ENCODE results near the gene PRL.

The PRL gene

GRCh38 chr6:22296936-22297335, at the start of gene PRL:
Gene PRL (minus strand): TSS chr6:22297036. CDS start chr6:22296982, 54 bp downstream.
- DNase-seq: no peak

- no peak for DNase-seq
These were observed 47.0 kb upstream of the PRL start for GRCh38 chr6:22343864-22344263.

DNA sequence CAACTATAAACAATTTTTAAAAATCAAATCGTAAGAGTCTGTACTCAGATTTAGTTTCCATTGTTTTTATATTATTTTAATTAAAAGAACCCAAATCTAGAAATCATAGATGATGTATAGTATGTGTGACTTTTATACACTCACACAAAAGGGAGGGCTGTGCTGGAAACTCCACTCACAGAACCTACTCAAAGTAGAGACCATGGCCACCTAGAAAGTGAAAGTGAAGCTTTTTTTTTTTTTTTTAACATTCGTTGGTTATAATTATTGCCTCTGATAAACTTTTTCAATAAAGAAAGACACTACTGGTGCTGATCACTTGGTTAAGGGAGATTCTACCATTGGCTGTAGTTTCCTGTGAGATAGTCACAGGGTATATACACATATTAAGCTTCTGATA, 37.9 kb upstream of the PRL start:
- DNase-seq: no peak

- DNase-seq: no peak
These were observed 37.0 kb upstream of the PRL start for GRCh38 chr6:22333802-22334201.

DNA sequence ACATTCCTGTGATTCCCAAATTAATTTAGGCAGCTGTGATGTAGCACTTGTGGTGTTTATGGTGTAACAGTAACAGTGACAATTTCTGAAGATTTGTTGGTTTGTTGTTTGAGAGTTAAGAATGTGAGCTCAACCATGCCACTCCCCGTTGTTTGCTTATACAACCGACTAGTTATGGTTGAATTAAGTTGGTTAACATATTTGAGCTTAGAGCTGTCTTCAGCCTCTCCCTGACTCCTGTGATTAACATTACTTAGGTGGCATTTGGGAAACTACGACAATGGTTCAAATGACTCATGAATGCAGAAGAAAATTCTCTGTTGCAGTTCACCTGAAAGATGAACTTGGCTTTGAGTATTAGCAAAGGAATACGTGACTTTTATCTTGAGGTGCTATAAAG, 35.9 kb upstream of the PRL start:
- no peak for DNase-seq

- no peak for DNase-seq
These were observed 35.4 kb upstream of the PRL start for GRCh38 chr6:22332216-22332615.

- no peak for DNase-seq
These were observed 34.1 kb upstream of the PRL start for GRCh38 chr6:22330941-22331340.

GRCh38 chr6:22328474-22328873, 31.6 kb upstream of the PRL start:
- no peak for DNase-seq

GRCh38 chr6:22327881-22328280, 31.0 kb upstream of the PRL start:
- DNase-seq: no peak

GRCh38 chr6:22326500-22326899, 29.7 kb upstream of the PRL start:
- DNase-seq: no peak

DNA sequence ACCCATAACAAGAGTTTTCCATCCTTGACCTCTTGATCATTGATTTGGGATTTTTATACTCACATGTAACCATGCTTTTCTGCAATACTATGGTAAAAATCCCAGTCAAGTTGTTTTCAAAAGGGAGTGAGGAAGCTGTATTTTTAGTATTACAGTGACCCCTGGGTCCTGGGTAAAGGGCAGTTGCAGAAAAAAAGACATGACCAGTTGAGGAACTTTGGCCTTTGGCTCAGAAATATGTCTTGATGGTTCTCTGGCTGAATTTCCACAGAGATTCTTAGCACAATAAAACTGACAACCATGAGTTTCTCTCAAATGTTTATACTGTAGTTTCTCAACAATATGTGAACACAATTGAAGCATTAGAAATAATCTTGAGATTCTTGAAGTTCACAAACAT, 28.6 kb upstream of the PRL start:
- no peak for DNase-seq

- DNase-seq: no peak
These were observed 27.0 kb upstream of the PRL start for GRCh38 chr6:22323848-22324247.

DNA sequence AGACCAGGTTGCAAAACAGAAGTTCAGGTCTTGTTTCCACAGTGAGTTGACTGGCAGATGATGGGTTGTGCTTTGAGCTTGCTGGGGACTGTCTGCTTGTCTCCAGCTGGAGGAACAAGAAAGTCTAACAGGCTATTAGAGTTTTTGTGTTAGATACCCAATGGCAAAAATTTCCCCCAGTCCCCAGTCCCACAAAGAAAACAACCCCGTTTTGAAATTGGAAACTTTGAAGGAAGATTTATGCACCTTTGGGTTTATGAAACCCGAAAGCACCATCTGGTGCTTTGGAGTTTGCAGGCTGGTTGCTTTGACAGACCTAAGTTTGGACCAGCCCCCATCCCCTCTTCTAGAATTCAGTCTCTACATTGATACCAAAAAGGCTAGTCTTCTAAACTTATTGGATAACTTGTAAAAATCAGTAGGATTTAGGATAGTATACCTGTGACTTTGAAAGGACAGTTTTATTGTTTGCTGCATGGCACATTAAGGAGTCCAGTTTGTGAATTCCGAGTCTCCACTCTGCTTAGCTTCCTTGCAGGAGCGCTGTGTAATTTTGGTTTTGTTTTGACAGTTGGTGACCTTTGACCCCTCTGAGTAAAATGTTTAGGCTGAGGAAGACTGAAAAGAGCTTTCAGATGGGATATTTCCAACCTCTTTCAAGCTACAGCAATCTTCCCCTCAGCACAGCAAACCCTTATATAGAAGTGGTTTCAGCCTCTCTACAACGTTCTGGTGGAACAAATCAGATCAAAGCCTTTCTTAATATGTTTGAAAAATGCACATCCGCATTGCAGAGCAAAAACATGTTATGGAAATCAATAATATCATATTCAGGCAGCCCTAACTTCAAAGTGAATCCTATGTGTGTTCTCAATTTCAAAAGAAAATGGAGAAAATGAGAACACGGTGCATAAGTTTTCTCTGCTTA, 25.5 kb upstream of the PRL start:
- DNase-seq: no peak

DNA sequence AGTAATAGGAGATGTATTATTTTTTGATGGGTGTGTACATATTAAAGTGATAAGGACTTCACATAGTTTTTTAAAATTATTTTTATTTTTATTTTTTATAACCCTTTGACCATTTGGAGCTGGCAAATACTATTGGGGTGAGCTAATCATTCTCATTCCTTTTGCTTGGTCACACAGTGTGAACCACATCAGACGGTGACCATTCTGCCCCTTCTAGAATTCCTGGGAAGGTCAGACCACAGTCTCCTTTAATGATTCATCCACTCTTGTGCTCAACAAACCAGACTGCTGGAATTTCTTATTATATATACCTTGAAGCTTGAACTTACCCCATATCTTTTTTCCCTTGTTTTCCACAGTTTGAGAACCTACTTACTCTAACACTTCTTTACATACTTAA, 23.9 kb upstream of the PRL start:
- no peak for DNase-seq

DNA sequence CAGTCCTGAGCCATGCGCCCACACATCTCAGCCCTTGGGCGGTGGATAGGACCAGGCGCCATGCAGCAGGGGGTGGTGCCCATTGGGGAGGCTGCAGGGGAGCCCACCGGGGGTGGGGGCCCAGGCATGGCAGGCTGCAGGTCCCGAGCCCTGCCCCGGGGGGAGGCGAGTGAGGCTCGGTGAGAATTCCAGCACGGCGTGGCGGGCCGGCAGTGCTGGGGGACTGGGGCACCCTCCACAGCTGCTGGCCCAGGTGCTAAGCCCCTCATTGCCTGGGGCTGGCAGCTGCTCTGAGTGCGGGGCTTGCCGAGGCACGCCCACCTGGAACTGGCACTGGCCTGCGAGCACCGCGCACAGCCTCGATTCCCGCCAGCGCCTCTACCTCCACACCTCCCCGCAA, 21.6 kb upstream of the PRL start:
- DNase-seq: no peak

DNA sequence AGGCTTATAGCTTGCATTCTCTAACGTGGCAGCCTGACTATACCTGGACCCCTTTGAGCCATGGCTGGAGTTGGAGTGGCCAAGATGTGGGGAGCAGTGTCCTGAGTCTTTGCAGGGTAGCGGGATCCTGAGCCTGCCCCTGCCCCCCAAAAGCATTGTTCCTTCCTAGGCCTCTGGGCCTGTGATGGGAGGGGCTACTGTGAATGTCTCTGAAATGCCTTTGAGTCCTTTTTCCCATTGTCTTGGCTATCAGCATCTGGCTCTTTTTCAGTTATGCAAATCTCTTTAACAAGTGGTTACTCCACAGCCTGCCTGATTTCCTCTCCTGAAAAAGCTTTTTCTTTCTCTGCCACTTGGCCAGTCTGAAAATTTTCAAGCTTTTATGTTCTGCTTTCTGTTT, 17.0 kb upstream of the PRL start:
- DNase-seq: no peak

DNA sequence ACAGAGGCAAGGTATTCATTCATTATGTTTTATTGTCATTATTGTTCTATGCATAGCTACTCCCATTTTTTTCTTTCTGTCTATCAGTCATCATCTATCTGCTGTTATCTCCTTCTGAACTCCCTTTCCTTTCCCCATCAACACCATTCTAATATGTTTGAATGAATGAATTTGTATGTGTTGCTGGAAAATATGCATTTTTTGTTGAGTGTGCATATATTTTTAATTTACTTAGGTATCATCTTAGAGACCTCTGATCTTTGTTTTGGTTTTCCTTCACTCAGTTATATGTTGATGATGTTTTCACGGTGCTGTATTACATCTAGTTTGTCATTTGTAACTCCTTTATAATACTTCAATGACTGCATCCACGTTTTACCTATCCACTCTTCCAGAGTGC, 12.1 kb upstream of the PRL start:
- DNase-seq: no peak

DNA sequence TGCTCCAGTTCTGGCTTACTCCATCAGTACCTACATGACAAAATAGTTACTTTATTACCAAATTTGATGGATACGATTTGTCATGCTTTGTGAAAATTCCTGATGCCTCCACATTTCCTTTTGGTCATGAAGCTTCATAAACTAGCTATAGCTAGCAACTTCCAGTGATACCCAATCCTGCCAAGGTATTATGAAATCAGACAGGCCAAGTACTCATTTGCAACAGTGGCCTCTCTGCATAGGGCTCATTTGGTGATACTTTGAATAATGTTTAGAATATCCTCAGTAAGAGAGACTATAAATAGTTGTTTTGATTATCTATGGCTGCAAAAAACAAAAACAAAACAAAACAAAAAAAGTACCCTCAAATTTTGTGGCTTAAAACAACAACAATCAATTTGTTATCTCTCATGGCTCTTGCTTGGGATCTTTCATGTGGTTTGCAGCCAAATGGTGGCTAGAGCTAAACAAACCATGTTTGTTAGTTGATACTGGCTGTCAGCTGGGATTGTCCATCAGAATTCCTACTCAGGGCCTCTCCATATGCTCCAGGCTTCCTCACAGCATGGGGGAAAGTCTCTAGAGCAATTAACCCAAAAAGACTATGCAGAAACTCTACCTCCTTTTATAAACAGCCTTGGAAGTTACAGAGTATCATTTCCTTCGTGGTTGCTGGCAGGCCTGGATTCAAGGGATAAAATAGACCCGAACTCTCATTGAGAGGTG, 10.1 kb upstream of the PRL start:
- DNase-seq: no peak

- no peak for DNase-seq
These were observed 6.0 kb upstream of the PRL start for GRCh38 chr6:22302838-22303237.

- no peak for DNase-seq
These were observed 3.6 kb upstream of the PRL start for GRCh38 chr6:22300273-22300998.

DNA sequence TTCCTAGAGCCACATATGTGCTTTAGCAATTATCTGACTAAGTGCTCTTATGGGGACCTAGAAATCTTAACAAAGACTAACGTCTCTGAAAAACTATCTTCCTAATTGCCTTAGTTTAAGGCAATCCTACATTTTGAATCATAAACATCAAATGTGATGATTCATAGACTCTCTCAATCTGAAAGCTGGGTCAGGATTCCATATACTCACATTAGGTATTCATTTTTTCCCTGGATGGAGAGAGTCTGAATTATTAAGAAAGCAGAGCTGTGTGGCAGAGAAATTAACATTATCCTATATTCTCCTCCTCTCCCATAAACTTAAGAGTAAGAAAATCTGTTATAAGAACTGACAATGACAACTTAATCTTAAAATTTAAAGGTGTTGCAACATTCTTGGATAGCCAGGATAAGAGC, 1.6 kb upstream of the PRL start:
- no peak for DNase-seq

DNA sequence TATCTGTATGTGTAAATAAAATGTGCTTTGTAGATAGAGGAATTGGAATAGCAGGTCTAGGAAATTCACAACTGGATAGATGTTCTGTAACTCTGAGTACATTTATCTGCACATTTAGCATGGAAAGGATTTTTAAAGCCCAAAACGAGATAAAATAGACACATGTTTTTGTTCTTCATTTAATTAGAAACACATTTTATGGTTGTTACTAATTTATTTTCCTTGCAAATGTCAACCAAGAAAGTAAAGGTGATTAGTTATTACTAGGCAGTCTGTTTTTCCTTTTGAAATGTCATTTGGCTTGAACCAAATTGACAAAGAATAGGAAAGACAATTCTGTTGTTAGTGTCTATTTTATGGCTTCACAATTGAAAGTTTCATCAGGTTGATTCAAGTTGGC, 769 bp downstream of the PRL start:
- no peak for DNase-seq

GRCh38 chr6:22295145-22295544, 1.7 kb downstream of the PRL start:
- no peak for DNase-seq

- no peak for DNase-seq
These were observed 2.5 kb downstream of the PRL start for GRCh38 chr6:22294301-22294700.

Data from DMS79 (cell line).